HL-60 (cell line): ENCODE results near the gene TAS2R41.

Experiments
- DNase-seq, 2 experiments: peaks; one replicate each; pipeline ENCODE4 v3.0.0-alpha.2; 2010 to 2020; ENCODE audit warnings: low read depth in 1 of 2, low spot score in 1 of 2
- H3K27ac ChIP-seq: fragments of 250-450 bp; sonication (Bioruptor Pico); replicated peaks from 2 replicates; pipeline ENCODE4 v1.5.1; 2020; ENCODE audit warnings: mild to moderate bottlenecking, moderate library complexity
- H3K27me3 ChIP-seq: fragments of 250-450 bp; sonication (Bioruptor Pico); 2 replicates; pipeline ENCODE4 v1.5.1; 2021; ENCODE audit warnings: mild to moderate bottlenecking, moderate library complexity; ENCODE audit not compliant: insufficient read depth, poor library complexity, severe bottlenecking
- H3K4me3 ChIP-seq: replicated peaks from 2 replicates; pipeline ENCODE4 v1.5.1; 2011; ENCODE audit warnings: mild to moderate bottlenecking, control low read depth, low read length; ENCODE audit not compliant: insufficient read depth
- GABPA ChIP-seq: IDR thresholded peaks from 2 replicates; pipeline ENCODE4 v1.6.1; 2012; ENCODE audit warnings: low read depth
- POLR2AphosphoS5 ChIP-seq: IDR thresholded peaks from 2 replicates; pipeline ENCODE4 v1.6.1; 2012; ENCODE audit warnings: low read depth
- SPI1 ChIP-seq: IDR thresholded peaks from 2 replicates; pipeline ENCODE4 v1.6.1; 2012; ENCODE audit warnings: low read depth, mild to moderate bottlenecking, borderline replicate concordance
- TF ChIP-seq, protein P1 (sequence below): IDR thresholded peaks from one replicate; pipeline ENCODE4 v1.5.1; 2011; ENCODE audit warnings: low read length, control low read depth, inconsistent platforms; ENCODE audit not compliant: insufficient read depth
- TF ChIP-seq, protein P2 (sequence below): IDR thresholded peaks from 2 replicates; pipeline ENCODE4 v1.6.1; 2012; ENCODE audit warnings: low read depth; ENCODE audit not compliant: insufficient replicate concordance

Gene TAS2R41

DNA sequence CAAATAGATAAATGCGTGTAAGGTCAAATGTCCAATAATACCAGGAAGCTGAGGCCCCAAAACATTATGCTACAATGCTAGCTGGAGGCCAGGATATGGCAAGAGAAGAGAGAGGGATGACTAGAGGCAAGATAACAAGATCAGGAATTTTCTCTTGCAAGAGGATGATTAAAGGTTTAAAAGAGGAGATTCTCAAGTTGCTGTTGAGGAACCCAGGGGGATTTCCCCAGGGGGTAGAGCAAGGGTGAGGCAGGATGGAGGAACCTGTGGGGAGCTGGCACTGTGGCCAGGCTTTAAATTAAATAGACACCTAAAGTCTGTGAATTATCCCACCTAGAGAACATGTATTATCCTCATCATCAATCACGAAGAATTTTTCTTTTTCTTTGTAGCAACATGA, 37.8 kb upstream of the TAS2R41 start:
- no peak for TF ChIP-seq SPI1
- Histone ChIP-seq H3K27me3 (no peaks in the 10 kb centered on the region), H3K4me3 (no peak overlapping the region), H3K27ac (no peak overlapping the region)
- no peak for DNase-seq

DNA sequence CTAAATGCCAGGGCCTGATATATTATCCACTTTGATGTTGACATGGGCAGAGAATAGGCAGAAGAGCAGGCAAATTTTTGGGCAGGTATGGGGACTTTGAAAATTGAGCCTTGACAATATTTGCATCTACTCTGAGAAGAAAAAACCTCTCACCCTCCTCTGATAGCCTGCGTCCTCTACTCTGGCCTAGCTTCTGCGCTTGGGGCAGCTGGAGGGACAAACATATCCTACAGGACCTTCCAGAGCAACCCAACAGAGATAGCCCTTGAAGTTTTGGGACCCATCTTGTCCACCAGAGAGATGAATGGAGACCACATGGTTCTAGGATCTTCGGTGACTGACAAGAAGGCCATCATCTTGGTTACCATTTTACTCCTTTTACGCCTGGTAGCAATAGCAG, 34.5 kb upstream of the TAS2R41 start, which contains the start of gene TAS2R60:
TSS of gene TAS2R60 (plus strand) at position 301 of the 400 bp plus-strand sequence. CDS start at position 301, 0 bp downstream.
- DNase-seq = no peak
- TF ChIP-seq SPI1 = no peak
- TF ChIP-seq, protein P1, sequence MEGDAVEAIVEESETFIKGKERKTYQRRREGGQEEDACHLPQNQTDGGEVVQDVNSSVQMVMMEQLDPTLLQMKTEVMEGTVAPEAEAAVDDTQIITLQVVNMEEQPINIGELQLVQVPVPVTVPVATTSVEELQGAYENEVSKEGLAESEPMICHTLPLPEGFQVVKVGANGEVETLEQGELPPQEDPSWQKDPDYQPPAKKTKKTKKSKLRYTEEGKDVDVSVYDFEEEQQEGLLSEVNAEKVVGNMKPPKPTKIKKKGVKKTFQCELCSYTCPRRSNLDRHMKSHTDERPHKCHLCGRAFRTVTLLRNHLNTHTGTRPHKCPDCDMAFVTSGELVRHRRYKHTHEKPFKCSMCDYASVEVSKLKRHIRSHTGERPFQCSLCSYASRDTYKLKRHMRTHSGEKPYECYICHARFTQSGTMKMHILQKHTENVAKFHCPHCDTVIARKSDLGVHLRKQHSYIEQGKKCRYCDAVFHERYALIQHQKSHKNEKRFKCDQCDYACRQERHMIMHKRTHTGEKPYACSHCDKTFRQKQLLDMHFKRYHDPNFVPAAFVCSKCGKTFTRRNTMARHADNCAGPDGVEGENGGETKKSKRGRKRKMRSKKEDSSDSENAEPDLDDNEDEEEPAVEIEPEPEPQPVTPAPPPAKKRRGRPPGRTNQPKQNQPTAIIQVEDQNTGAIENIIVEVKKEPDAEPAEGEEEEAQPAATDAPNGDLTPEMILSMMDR = no peak
- no peak for TF ChIP-seq POLR2AphosphoS5
- TF ChIP-seq, protein P2, sequence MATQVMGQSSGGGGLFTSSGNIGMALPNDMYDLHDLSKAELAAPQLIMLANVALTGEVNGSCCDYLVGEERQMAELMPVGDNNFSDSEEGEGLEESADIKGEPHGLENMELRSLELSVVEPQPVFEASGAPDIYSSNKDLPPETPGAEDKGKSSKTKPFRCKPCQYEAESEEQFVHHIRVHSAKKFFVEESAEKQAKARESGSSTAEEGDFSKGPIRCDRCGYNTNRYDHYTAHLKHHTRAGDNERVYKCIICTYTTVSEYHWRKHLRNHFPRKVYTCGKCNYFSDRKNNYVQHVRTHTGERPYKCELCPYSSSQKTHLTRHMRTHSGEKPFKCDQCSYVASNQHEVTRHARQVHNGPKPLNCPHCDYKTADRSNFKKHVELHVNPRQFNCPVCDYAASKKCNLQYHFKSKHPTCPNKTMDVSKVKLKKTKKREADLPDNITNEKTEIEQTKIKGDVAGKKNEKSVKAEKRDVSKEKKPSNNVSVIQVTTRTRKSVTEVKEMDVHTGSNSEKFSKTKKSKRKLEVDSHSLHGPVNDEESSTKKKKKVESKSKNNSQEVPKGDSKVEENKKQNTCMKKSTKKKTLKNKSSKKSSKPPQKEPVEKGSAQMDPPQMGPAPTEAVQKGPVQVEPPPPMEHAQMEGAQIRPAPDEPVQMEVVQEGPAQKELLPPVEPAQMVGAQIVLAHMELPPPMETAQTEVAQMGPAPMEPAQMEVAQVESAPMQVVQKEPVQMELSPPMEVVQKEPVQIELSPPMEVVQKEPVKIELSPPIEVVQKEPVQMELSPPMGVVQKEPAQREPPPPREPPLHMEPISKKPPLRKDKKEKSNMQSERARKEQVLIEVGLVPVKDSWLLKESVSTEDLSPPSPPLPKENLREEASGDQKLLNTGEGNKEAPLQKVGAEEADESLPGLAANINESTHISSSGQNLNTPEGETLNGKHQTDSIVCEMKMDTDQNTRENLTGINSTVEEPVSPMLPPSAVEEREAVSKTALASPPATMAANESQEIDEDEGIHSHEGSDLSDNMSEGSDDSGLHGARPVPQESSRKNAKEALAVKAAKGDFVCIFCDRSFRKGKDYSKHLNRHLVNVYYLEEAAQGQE = no peak
- TF ChIP-seq GABPA = no peak
- Histone ChIP-seq H3K27me3 (peaks cover 6% of the 10 kb centered on the region), H3K27ac (no peak within 1 kb of the TSS), H3K4me3 (no peak within 1 kb of the TSS)

DNA sequence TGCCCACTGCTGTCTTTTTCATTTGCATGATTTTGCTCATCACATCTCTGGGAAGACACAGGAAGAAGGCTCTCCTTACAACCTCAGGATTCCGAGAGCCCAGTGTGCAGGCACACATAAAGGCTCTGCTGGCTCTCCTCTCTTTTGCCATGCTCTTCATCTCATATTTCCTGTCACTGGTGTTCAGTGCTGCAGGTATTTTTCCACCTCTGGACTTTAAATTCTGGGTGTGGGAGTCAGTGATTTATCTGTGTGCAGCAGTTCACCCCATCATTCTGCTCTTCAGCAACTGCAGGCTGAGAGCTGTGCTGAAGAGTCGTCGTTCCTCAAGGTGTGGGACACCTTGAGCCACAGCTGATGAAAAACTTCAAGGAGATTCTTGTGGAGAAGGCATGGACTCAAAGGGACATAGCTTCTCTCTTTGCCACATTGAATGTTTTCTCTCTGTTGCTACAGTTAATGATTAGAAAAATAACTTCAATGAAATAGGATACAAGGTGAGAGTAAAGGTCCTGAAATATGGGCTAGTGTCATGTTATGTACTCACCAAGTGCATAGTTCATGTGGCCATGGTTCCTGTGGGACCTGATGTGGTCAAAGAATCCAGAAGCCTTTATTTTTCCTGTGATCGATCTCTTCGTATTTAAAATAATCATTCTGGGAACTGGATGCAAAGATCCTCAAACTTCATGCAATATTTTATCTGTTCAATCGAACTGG, 33.5 kb upstream of the TAS2R41 start:
- no peak overlapping the region for H3K27ac ChIP-seq
- no peak for DNase-seq
- TF ChIP-seq POLR2AphosphoS5 (no peak), SPI1 (no peak), GABPA (no peak)
- TF ChIP-seq, protein P2 = no peak
- TF ChIP-seq, protein P1 = no peak

DNA sequence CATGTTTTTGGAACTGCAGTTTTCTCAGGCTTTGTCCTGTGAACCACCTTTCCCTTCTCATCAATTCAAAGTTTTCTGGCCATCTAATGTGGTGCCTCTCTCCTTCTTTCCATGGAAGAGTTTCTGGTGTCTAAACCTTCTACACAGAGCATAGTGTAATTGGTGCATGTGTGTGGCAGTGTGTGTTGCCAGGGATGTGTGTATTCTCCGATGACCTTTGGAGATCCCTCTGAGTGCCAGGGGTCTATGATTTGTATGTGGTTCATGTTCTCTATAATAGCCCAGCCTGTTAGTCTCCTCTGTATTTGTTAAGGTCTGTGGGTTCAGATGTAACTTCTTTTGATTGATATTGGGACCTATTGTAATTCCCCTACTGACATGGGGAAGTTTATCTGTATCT, 32.9 kb upstream of the TAS2R41 start:
- Histone ChIP-seq H3K27me3 (peaks cover 6% of the 10 kb centered on the region), H3K4me3 (no peak overlapping the region), H3K27ac (no peak overlapping the region)
- TF ChIP-seq POLR2AphosphoS5 (no peak), SPI1 (no peak), GABPA (no peak)
- TF ChIP-seq, protein P2 = no peak
- TF ChIP-seq, protein P1 = no peak
- no peak for DNase-seq

More for the DNA sequence above, 33.5 kb upstream of the TAS2R41 start:
- Histone ChIP-seq H3K4me3 (no peak overlapping the region), H3K27me3 (peaks cover 6% of the 10 kb centered on the region)
